ENCODE data around the gene KCNJ1.

Gene KCNJ1

DNA sequence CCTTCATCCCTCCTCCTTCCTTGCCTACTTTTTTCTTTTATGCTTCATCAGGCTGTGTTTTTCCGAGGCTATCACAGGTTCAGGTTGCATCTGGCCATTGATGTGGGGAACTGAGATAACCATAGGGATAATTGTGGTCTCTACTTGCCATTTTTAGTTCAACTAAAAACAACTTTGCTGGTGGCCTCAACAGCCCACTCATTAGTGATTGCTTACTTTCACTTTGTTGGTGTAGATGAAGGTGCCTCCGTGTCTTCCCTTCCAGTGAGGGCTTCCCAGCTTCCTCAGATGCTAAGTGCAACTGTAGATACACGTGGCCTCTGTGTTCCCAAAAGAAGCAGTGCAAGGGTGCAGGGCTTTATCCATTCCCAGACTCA is 35.0 kb downstream of the KCNJ1 start:
- DNase-seq (ENCODE audit: low read depth), result no peak
- no peak overlapping the region for H3K4me3 ChIP-seq (ENCODE audit: low read length)
- TF ChIP-seq, protein P1, sequence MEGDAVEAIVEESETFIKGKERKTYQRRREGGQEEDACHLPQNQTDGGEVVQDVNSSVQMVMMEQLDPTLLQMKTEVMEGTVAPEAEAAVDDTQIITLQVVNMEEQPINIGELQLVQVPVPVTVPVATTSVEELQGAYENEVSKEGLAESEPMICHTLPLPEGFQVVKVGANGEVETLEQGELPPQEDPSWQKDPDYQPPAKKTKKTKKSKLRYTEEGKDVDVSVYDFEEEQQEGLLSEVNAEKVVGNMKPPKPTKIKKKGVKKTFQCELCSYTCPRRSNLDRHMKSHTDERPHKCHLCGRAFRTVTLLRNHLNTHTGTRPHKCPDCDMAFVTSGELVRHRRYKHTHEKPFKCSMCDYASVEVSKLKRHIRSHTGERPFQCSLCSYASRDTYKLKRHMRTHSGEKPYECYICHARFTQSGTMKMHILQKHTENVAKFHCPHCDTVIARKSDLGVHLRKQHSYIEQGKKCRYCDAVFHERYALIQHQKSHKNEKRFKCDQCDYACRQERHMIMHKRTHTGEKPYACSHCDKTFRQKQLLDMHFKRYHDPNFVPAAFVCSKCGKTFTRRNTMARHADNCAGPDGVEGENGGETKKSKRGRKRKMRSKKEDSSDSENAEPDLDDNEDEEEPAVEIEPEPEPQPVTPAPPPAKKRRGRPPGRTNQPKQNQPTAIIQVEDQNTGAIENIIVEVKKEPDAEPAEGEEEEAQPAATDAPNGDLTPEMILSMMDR (IDR thresholded peaks at IDR 0.05; ENCODE audit: insufficient read depth, low read depth, low read length, missing control alignments), result no peak

DNA sequence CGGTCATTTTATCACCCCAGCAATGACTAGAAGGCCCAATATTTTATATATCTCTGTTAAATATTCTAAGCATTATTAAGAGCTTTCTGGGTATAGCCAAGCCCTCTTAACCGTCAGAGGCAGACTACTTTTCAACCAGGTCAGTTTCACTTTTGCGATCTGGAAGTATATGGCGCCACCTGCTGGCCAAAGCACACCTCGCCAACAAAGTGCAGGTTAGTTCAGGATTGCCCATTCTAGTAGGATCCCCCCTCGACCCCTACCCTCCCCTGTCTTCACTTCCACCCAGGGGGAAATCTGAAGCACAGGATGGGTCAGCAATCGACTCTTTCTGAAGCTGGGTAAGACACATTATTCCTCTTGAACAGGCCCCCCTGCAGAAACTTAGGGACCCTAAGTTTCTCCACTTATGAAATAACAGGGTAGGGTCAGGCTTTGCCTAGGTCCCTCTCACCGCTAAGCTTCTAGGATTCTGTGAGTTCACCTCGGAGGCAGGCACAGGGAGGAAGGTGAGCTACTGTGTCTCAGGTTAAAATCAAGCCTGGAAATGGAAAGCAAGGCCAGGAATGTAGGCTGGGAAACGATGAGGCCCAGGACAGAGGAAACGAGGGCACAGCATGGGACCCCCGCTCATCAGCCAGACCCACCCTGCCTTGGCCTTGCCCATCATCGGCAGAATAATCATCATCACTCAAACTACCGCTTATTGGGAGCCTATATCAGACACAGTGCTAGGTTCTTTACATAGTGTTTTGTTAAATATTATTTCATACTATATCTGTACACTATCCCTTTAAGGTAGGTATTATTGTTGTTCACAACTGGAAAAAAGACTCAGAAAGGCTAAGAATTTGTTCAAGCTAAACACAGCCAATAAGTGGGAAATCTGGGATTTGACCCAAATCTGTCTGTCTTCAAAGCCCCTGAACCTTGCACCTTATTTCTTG is 35.6 kb downstream of the KCNJ1 start:
- TF ChIP-seq, protein P1 (IDR thresholded peaks at IDR 0.05; ENCODE audit: insufficient read depth, low read depth, low read length, missing control alignments), result peak; percentile 85
- peak; percentile 80 for DNase-seq (ENCODE audit: low read depth)
- no peak overlapping the region for H3K4me3 ChIP-seq (ENCODE audit: low read length)

DNA sequence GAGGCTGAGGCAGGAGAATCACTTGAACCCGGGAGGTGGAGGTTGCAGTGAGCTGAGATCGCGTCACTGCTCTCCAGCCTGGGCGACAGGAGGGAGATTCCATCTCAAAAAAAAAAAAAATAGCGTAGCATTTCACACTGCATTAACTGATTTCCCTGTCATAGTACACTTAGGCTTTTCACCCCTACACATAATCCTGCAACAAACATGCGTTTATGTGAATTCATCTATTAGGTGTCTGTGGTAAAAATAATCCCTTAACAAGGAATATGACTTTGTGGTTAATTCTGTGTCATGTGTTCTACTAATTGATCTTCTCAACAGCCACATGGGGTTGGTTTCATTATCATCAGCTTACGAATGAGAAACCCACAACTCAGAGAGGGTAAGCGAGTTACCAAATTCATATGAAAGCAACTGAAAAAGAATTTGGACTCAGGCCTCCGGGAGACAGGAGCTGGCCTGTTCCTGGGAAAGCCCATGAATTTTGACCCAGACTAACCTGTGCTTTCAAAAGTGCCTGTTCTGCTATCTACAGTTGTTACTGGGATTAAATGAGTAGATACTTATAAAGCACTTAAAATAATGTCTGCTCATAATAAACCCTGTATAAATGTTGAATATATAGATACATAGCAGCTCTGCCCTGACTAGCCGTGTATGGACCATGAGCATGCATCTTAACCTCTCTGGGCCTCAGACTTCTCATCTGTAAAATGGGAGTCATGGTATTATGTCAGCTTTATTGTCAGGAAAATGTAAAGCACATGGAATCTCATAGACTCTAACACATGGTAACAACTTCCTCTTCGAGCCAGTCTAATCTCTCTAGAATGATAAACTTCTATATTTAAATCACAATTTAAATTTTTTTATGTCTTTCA is 36.6 kb downstream of the KCNJ1 start:
- DNase-seq (ENCODE audit: low read depth), result no peak
- TF ChIP-seq, protein P1 (IDR thresholded peaks at IDR 0.05; ENCODE audit: insufficient read depth, low read depth, low read length, missing control alignments), result no peak
- no peak overlapping the region for H3K4me3 ChIP-seq (ENCODE audit: low read length)

DNA sequence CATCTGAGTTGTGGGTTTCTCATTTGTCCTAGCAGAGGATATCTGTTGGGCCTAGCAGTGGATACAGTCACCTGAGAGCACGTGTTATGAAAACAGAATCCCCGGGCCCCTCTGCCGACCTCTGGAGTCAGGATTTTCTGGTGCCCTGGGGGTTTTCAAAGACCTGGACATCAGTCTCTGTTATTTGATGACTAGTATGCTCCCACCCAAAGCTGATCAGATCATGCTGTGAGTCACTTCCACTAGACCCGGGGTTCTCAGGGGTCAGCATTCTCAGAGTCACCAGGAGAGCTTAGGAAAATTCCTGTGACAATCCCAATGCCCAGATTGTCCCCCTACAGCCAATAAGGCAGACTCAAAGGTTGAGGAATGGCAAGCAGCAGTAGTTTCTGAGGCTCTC is 38.7 kb downstream of the KCNJ1 start:
- no peak for DNase-seq (ENCODE audit: low read depth)
- no peak overlapping the region for H3K4me3 ChIP-seq (ENCODE audit: low read length)
- TF ChIP-seq, protein P1 (IDR thresholded peaks at IDR 0.05; ENCODE audit: insufficient read depth, low read depth, low read length, missing control alignments), result no peak

DNA sequence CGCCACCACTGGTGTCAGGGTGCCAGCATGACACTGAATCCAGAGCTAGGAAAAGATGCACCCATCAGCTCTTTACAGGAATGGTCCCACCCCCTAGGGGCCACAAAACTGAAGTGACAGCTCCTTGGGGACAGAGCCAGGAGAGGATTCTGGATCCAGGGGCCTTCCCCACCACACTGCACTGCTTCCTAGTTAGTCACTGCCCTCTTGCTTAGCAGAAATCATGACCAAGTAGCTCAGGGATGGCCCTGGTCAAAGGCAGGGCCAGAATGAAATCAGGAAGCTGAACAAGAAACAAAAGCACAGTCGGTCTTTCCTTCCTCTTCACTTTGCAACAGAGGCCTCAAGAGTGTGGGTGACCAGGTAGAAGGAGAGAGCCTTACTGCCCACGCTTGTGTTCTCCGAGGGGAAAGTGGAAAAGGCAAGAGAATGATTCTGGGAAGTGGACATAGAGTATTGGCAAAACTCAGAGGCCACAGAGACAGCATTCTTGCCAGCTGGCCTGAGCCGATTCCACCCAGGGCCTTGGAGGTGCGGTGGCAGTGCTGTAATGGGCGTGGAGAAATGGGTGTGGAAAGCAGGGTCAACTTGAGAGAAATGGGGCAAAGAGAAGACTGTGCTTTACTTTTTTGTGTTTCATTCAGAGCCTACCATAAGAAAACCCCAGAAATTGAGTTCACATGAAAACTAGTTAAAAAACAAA is 39.8 kb downstream of the KCNJ1 start:
- no peak for DNase-seq (ENCODE audit: low read depth)
- TF ChIP-seq, protein P1 (IDR thresholded peaks at IDR 0.05; ENCODE audit: insufficient read depth, low read depth, low read length, missing control alignments), result no peak
- no peak overlapping the region for H3K4me3 ChIP-seq (ENCODE audit: low read length)

DNA sequence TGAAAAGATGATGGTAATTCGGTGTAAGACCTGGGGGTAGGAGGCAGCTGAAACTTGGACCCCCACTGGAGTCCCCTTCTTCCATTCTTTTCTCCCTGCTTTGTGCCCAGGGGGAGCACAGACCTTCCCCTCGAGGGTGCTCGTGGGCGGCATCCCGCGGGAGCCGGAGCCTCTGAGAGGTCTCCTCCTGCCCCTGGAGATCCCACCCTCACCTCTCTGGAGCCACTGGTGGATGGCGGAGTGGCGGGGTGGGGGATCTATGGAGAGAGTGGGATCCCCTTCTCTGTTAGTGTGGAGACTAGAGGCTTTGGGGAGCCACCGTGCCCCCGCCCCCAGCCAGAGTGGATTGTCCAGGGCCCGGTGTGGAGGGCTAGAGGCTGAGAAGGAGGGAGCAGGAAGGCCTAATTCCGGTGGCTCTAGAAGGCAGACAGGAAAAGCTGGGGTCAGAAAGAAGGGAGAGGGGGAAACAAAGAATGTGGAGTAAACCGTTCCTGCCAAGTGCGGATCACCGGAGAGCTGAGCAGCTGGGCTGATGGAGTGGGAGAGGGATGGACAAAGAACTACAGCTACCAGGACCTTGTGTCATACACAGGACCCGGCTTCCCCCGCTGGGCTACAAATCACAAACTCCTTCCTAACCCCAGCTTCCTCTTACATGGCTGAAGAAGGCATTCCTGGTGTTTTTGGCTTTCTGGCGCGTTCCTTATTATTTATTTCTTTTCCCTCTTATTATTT is 41.9 kb downstream of the KCNJ1 start:
- H3K4me3 ChIP-seq (ENCODE audit: low read length), result no peak overlapping the region
- DNase-seq (ENCODE audit: low read depth), result no peak
- TF ChIP-seq, protein P1 (IDR thresholded peaks at IDR 0.05; ENCODE audit: insufficient read depth, low read depth, low read length, missing control alignments), result no peak

All from epithelial cell of esophagus (primary cell).